ELF-1 (cell line): Measurements from ENCODE around the gene SFMBT2.
"Not testable (repeated sequence)": the region's sequence is repeated elsewhere in the genome, so short reads cannot be mapped to it uniquely, and the experiment has no call there.

Experiments used
- DNase-seq: peaks from one replicate; pipeline ENCODE4 v3.0.0-alpha.2; 2016; ENCODE audit warnings: low read depth, low spot score

SFMBT2 gene

GRCh38 chr10:7401156-7401555, 9.7 kb downstream of the SFMBT2 start:
- no peak for DNase-seq

DNA sequence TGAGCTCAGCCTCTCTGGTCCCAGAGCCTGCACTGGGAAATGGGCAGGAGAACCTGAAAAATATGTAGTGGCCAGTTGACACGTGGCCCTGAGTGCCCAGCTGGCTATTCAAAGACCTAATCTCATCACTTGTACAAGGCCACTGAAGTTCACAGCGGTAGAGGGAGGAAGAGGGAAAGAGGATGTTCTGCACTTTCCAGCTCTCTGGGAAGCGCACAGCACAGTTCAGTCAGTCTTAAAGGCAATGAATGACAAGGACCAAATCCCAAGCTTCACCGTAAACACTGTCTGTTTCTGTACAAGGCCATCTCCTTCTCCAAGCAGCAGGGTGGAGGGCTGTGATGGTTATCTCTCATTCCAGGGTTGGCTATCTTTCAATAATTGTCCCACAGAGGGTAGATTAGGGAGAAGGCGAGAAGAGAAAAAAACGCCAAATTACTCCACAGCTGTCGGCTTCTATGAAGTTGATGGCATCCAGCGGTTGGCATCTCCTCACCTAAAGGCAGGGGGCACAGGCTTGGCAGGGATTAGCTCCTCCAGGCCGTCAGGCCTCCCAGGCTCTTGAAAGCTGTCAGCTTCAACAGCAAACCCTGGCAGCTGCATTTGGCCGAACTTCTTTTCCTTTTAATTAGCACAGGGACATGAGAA, 10.6 kb downstream of the SFMBT2 start:
- DNase-seq: peak; percentile 23

DNA sequence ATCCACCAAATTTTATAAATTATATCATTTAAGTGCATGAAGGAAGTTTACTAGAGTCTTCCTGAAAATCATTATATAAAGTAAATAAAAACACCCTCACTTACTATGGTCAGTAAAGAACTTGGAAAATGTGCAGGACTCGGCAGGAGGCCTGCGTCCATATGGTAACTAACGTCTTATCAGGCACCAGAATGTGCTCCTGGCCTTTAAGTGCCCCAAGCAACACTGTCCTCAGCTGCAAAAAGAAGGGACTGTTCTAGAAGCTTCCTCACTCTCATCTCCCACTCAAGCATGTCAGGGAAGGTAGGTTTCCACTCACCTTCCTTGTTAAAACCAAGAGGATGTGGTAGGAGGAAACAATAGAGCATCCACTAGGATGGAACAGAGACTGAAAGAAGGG, 11.3 kb downstream of the SFMBT2 start:
- no peak for DNase-seq

GRCh38 chr10:7397049-7398035, 13.5 kb downstream of the SFMBT2 start:
- no peak for DNase-seq

- not testable (repeated sequence) for DNase-seq
These were observed 18.5 kb downstream of the SFMBT2 start for GRCh38 chr10:7392301-7392700.

- DNase-seq: no peak
These were observed 19.1 kb downstream of the SFMBT2 start for GRCh38 chr10:7391748-7392147.

DNA sequence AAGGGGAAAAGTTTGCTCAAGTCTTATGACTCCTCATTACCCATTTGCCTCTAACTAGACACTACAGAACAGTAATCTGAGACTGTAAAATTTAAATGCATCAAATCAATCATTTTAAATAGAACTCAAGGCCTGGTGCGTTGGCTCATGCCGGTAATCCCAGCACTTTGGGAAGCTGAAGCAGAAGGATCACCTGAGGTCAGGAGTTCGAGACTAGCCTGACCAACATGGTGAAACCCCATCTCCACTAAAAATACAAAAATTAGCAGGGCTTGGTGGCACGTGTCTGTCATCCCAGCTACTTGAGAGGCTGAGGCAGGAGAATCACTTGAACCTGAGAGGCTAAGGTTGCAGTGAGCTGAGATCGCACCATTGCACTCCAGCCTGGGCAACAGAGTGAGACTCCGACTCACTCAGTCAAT, 20.1 kb downstream of the SFMBT2 start:
- not testable (repeated sequence) for DNase-seq

- DNase-seq: no peak
These were observed 21.0 kb downstream of the SFMBT2 start for GRCh38 chr10:7389844-7390243.

DNA sequence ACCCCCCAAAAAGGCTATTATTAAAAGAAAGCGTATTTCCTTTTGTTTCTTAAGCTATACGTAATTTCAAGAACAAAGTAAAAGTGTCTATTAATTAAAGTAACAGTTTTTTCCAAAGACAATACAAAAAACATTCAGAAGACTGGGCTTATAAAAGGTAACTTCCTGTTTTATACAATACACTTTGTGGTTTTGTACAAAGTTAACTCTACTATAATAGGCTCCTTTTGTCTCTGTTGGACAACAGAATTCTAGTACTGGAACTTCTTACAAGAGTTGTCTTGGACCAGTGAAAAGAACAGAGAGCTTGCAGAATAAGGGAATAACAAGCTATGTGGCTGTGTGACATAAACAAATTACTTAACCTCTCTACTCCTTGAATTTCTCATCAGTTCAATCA, 21.5 kb downstream of the SFMBT2 start:
- DNase-seq: no peak

GRCh38 chr10:7388602-7389001, 22.2 kb downstream of the SFMBT2 start:
- no peak for DNase-seq

- DNase-seq: not testable (repeated sequence)
These were observed 22.7 kb downstream of the SFMBT2 start for GRCh38 chr10:7388149-7388548.

GRCh38 chr10:7385114-7385513, 25.7 kb downstream of the SFMBT2 start:
- DNase-seq: no peak

GRCh38 chr10:7383442-7383841, 27.4 kb downstream of the SFMBT2 start:
- no peak for DNase-seq

DNA sequence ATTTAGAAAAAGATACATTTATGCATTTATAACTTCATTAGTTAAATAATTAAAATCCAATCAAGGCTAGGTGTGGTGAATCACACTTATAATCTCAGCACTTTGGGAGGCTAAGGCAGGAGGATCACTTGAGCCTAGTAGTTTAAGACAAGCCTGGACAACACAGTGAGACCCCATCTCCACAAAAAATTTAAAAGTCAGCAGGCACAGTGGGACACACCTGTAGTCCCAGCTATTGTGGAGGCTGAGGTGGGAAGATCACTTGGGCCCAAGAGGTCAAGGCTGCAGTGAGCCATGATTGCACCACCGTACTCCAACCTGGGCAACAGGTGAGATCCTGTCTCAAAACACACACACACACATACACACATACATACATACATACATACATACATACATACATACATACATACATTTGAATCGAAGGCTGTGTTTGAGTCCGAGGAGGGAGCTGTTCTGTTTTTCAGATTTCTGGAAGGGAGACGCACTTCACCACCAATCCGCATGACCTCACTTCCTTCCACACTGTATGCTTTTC, 30.1 kb downstream of the SFMBT2 start:
- no peak for DNase-seq

DNA sequence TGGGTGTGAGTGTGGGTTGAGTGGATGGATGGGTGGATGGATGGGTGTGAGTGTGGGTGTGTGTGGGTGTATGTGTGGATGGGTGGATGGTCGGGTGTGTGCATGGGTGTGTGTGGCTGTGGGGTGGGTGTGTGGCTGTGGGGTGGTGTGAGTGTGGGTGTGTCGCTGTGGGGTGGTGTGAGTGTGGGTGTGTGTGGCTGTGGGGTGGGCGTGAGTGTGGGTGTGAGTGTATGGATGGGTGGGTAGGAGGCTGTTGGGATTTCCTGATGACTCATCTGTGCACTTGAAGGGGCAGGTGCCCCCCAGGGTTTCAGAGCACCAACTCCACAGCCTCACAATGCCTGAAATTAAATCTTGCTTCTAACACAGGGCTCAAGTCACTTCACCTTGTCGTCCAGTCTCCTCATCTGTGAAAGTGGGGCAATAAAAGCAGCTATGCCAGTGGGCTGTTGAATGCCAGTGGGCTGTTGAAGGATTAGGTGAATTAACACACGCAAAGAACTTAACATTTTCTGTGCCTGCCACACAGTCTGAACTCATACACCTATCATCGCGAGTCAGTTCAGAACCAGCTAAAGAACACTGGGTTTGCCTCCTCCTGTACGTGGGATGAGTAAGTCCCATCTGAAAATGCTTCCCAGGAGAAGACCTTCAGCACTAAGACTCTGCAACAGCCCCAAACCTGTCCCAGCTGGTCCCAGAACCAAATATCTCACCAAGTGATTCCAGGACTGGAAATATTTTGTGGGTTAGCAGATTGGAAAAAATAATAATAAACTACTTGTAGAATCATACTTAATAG, 32.0 kb downstream of the SFMBT2 start:
- DNase-seq: no peak

DNA sequence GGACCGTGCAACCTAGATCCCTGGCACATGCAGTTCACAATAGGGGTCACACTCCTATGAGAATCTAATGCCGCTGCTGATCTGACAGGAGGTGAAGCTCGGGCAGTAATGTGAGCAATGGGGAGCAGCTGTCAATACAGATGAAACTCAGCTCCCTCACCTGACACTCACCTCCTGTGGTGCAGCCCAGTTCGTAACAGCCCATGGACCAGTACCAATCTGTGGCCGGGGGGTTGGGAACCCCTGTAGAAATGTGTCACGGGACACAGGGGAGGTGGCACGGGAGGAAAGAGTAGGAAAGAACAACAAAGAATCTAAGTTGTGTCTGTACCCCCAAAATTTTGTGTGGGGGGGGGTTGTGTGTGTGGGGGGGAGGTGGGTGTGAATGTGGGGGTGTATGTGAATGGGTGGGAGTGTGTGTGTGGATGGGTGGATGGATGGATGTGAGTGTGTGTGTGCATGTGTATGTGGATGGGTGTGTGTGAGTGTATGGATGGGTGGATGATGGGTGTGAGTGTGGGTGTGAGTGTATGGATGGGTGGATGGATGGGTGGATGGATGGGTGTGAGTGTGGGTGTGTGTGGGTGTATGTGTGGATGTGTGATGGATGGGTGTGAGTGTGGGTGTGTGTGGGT, 33.1 kb downstream of the SFMBT2 start:
- no peak for DNase-seq

GRCh38 chr10:7374795-7375194, 36.0 kb downstream of the SFMBT2 start:
- no peak for DNase-seq

DNA sequence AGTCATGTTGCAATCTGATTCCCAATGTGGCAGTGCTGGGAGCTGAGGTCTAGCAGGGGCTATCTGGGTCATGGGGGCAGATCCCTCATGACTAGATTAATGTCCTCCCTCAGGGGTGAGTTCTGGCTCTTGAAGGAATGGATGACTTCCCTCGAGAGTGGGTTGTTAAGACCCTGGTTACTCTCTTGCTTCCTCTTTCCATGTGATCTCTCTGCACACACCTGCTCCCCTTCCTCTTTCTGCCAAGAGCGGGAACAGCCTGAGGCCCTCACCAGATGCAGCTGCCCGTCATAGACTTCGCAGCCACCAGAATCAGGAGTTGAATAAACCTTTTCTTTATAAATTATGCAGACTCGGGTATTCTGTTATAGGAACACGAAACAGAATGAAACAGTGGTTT, 37.8 kb downstream of the SFMBT2 start:
- DNase-seq: no peak

DNA sequence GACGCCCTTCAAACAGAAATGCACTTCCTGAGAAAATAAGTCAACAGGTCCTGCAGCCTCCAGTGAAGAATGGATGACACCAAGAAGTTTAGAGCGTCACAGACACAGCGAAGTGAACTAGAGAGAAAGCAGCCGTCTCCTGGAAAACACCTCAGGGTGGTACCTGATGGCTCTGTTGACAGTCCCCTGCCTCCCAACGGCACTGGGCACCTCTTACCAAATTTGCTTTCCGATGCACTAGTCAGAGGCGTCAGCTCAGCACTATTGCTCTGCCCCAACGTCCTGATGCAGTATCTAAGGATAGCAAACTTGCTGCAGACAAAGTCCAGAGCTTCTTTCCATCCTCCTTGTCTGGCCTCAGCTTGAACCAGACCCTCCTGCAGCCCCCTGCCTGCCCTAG, 38.3 kb downstream of the SFMBT2 start:
- DNase-seq: no peak

DNA sequence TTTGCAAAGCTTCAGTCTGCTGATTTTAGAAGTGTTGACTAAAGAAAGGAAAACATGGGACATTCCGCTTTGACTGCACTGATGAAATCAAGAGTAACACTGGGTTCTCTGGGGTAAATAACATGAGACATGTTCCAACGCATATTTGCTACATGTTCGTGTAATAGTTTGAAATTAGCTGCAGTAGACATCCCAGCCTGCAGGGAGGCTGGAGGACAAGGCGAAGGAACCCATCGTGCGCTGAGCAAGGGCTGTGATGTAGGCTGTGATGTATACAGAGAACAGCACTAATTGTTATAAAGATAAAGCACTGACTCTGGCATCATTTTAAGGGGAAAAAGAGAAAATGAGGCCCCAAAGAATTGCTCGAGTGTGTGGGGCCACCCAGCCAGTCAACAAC, 40.3 kb downstream of the SFMBT2 start:
- DNase-seq: no peak

DNA sequence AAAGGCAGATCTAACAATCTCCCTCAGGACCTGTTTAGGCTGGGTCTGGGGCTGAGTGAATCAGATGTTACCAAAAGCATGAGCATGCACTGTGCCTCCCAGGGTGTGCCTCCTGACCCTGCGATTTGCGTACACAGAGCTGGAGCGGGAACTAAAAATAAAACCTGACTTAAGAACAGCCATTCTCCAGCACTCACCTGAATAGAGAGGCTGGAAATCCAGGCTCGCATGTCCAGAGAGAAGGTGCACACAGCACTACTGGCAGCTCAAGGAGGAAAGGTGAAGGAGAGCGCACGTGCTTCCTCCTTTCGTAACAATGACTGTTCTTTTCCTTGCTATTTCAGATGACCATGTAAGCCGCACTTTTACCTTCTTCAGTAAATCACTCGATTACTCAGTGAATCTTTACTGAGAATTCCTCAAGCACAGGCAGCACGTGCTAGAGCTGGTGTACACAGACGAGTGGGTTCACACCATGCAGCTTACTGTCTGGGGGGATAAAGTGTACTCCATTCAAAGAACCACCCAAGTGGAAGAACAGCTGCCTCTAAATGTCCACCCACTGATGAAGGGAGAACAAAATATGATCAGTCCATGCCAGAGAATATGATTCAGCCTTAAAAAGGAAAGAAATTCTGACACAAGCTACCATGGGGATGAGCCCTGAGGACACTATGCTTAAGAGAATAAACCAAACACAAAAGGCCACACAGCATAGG, 45.6 kb downstream of the SFMBT2 start:
- DNase-seq: no peak
